ENCODE results near the gene RYR2.

The RYR2 gene

DNA sequence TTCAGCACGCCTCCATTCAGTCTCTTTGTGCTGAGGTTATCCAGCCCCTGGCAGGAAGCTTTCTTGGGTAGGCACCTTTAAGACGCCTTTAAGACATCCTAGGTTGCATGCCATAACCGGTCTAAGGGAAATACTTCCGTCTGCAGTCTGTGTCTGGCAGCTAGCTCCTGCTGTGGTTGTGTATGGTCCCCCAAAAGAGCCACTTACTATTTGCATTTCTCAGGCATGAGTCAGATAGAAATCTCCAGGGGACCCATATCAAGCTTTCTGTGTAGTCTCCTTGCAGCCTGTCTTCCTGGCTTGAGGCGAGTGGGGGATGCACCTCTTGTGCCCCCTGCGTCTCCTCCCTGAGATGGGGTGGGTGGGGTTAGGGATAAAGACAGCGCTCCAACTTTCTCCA, 10.0 kb upstream of the RYR2 start:
- no peak for DNase-seq (ENCODE audit: low read depth, low spot score)

GRCh38 chr1:237033061-237033460, 8.9 kb upstream of the RYR2 start:
- no peak for DNase-seq (ENCODE audit: low read depth, low spot score)

DNA sequence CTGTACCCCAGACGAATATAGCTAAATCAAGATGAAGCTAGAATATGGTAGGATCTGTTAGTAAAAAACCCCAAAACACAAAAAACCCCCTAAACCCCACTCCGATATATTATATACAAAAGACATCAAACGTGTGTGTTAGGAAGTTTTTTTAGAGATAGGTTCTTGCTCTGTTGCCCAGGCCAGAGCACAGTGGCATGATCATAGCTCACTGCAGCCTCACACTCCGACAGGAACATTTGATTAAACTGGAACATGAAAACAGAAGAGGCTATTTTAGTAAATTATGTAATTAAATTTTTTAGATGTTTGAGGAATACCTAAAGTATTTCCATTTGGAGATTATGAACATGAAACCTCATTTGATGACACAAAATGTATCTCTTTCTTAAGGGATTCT, 8.2 kb upstream of the RYR2 start:
- no peak for DNase-seq (ENCODE audit: low read depth, low spot score)

GRCh38 chr1:237035759-237036158, 6.2 kb upstream of the RYR2 start:
- no peak for DNase-seq (ENCODE audit: low read depth, low spot score)

GRCh38 chr1:237038211-237038610, 3.8 kb upstream of the RYR2 start:
- no peak for DNase-seq (ENCODE audit: low read depth, low spot score)

DNA sequence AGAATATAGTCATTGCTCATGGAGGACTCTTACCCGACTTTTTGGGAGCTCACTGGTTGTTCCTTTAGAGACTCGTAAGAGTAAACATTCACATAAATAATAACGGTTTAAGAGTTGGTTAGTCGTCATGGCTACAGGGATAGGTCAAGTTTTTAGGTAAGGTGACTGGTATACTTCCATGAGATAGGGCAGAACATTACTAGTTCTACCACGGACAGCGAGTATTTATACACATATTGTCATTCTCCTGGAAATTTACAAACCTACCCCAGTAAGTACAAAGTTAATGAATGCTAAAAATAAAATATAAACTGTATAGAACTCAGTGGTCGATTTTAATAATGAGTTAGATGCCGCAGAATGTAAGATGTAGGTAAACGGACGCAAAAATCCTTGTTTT, 1.2 kb upstream of the RYR2 start:
- DNase-seq (ENCODE audit: low read depth, low spot score), result no peak

GRCh38 chr1:237041461-237041794, 556 bp upstream of the RYR2 start:
- DNase-seq (ENCODE audit: low read depth, low spot score), result no peak

DNA sequence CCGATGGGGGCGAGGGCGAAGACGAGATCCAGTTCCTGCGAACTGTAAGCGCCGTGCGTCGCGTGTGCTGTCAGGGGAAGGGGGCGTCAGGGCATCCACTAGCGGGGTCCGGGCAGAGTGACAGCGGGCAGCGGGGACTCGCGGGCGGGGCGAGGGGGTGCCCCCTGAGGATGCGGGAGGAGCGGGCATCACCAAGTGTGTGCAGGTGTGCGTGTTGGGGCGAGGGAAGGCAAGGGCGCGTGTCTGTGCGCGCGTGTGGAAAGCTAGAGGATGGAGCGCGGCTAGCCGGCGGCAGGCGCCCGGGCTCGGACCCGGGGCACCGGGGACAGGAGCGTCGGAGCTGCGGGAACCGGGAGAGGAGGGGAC, 525 bp downstream of the RYR2 start:
- no peak for DNase-seq (ENCODE audit: low read depth, low spot score)

- DNase-seq (ENCODE audit: low read depth, low spot score), result no peak
Observed at GRCh38 chr1:237042892-237043576, 1.1 kb downstream of the RYR2 start.

- DNase-seq (ENCODE audit: low read depth, low spot score), result no peak
Observed at GRCh38 chr1:237043846-237044636, 2.1 kb downstream of the RYR2 start.

DNA sequence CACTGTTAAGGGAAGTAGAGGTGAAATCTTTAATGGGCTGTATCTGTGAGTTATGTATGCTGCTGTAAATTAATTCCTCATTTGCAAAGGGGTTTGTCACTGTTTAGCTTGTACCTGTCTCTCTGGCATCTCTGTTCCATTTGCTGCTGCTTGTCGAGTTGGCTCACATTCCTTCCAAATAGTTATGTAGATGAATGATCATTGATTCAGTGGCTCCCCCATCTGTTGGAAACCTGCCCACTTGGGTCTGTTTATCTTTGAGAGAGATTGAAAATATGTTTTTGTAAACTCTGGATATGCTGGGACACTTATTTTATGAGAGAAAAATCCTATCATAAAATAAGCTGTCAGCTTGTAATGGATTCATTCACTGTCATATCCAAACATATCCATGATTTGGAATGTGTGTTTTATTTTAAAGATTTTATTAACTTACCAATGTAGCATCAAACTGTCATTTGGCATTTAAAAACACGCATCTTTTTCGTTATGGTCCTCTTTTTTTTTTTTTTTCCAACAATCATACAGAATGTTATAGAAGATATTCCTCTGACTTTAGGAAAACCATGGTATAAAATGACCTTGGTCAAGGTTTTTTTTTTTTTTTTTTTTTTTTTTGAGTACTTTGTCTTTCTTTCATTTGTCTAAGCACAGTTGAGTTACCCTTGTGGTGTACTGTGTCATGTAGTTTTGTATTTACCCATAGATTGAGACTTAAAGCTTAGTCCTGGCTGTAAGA, 3.5 kb downstream of the RYR2 start:
- no peak for DNase-seq (ENCODE audit: low read depth, low spot score)

DNA sequence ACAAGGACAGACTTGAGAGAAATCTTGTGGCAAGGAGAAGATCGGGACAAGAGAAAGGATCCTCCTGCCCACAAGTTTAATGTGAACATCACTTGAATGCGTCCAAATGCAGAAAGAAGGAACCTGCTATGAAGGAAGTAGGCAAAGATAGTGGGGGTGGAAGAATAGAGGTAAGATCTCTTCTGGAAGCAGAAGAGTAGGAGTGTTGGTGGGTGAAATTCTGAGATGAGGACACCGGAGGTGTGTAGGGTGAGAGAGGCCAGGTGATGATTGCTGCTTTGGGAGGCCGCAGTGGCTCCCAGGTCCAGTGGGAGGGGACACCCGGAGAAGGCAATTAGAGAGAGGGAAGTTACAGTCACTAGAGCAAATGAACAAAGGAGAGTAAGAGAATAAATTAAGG, 6.8 kb downstream of the RYR2 start:
- no peak for DNase-seq (ENCODE audit: low read depth, low spot score)

GRCh38 chr1:237050185-237050584, 8.2 kb downstream of the RYR2 start:
- no peak for DNase-seq (ENCODE audit: low read depth, low spot score)

- no peak for DNase-seq (ENCODE audit: low read depth, low spot score)
Observed at GRCh38 chr1:237050915-237051314, 8.9 kb downstream of the RYR2 start.

DNA sequence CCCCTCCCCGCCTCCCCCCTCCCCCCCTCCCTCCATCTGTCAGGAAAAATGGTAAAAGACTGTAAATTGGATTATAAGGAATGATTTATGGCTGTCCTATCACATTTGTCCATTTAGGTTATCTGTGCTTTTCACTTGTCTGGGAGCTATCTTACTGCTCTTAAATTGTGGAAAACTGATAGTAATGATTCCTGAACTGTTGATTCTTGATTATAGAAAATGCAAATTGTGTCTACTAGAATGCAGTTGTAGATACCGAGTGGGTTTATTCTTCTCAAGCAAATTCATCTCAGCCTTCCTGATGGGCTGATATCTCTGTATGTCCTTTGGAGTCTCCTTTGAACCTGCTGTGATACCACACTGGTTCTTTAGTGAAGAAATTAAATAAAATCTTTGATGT, 12.3 kb downstream of the RYR2 start:
- DNase-seq (ENCODE audit: low read depth, low spot score), result no peak

DNA sequence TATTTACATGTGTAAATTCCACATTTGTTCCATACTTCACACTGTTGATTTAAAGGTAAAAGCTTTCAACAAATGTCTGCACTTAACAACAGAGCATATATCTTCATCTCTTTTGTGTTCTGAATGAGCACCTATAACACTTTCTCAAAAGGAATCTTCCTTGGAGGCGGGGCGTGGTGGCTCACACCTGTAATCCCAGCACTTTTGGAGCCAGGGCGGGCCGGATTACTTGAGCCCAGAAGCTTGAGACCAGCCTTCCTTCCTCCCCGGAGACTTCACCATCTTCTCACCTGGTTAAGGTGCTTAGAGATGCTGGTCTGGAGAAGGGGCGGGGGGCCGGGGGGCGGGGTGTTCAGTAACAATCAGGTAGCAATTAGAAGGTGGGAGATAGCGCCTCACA, 16.5 kb downstream of the RYR2 start:
- DNase-seq (ENCODE audit: low read depth, low spot score), result no peak

DNA sequence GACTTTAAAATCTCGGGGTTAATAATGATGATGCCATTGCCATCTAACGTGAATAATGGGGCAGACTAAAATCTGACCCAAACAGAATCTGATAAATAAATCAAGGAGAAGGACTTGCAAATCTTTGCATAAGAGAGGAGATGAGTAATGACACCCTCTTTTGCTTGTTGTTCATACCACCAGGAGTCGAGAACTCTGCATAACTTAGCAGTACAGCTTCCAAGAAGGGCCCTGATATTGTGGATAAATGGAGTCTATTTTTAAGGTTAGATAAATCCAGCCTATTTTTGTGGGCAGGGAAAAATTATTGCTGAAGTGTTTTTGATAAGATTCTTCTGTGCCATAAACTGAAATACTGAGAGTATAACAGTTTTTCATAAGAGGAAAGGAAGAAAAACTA, 17.3 kb downstream of the RYR2 start:
- DNase-seq (ENCODE audit: low read depth, low spot score), result no peak

GRCh38 chr1:237062976-237063375, 21.0 kb downstream of the RYR2 start:
- no peak for DNase-seq (ENCODE audit: low read depth, low spot score)

DNA sequence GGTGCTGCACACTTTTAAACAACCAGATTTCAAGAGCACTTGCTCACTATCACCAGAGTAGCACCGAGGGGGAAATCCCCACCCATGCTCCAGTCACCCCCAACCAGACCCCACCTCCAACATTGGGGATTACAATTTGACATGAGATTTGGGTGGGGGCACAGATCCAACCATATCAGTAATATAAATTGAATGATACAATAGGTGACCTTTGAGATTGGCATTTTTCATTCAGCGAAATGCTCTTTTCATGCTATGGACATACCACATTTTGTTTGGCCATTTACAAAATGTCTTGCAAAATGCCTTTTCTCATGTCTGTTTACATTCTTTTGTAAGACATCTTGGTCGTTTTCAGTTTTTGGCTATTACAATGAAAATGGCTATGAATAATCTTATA, 23.9 kb downstream of the RYR2 start:
- no peak for DNase-seq (ENCODE audit: low read depth, low spot score)

DNA sequence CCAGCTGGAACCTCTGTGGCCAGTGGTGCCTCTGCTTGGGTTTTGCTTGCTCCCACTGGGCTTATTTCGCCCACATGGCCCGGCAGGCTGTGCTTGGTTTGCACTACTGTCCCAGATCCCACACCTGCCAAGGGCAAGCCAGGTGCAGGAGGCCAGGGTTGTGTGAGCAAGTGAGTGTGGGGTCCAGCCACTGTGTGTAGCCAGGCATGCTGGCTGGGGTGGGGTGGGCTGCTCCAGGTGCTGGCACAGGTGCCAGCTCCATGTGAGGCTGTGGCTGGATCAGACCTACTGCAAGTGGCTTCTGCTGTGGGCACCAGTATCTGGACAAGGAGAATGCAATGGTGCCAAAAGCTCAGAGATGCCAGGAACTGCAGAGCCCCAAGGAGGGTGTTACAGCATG, 28.5 kb downstream of the RYR2 start:
- DNase-seq (ENCODE audit: low read depth, low spot score), result no peak

- no peak for DNase-seq (ENCODE audit: low read depth, low spot score)
Observed at GRCh38 chr1:237071641-237072420, 29.8 kb downstream of the RYR2 start.
